B cell (primary cell): ENCODE data around the gene KIF1A. TPM values are rescaled to one million over a fixed set of nuclear protein-coding genes. Genes with fewer than 3 reads are reported as not detected.

Experiments used
- ATAC-seq: fragments of 200-7000 bp; cut with Tn5 transposase; one replicate; pipeline ENCODE4 v1.10.0; 2021; ENCODE audit warnings: low read depth, mild to moderate bottlenecking, moderate number of reproducible peaks, moderate library complexity
- CTCF ChIA-PET: fragments of 350-600 bp; sonication (Branson Sonifier 250); formaldehyde crosslinking; loops from one replicate; lab custom pipeline; 2021; ENCODE audit warnings: antibody characterized with exemption, inconsistent platforms; lab: Charles Lee
- POLR2A ChIA-PET: fragments of 350-600 bp; sonication (Branson Sonifier 250); formaldehyde crosslinking; loops from one replicate; lab custom pipeline; 2021; ENCODE audit warnings: antibody characterized with exemption; lab: Charles Lee
- DNase-seq: peaks from one replicate; pipeline ENCODE4 v3.0.0; 2013
- H2AFZ ChIP-seq: 2 replicates; pipeline ENCODE4 v1.6.1; 2012; ENCODE audit warnings: mild to moderate bottlenecking, low read depth, low read length; ENCODE audit not compliant: insufficient read depth, poor library complexity, severe bottlenecking
- H3K27ac ChIP-seq, 2 donors: 1 replicate in 1 of 2; 2 replicates in 1 of 2; pipeline ENCODE4 v1.5.1; 2012 to 2013; ENCODE audit warnings: low read length in 2 of 2, mild to moderate bottlenecking in 2 of 2, moderate library complexity in 1 of 2
- H3K27me3 ChIP-seq, 4 experiments: fragments of 200-600 bp in 1 of 4; sonication (generic) in 1 of 4; replicated peaks in 1 of 4; 1 replicate in 2 of 4; 2 replicates in 2 of 4; pipeline versions ENCODE4 v1.6.1 to v1.7.0; 2013 to 2016; ENCODE audit warnings: low read length in 3 of 4, mild to moderate bottlenecking in 2 of 4, mixed read lengths in 1 of 4, moderate library complexity in 1 of 4; ENCODE audit not compliant: insufficient read depth in 4 of 4, control insufficient read depth in 3 of 4; ENCODE audit errors: control extremely low read depth in 1 of 4
- H3K36me3 ChIP-seq, 2 experiments: replicated peaks in 1 of 2; 1 replicate in 1 of 2; 2 replicates in 1 of 2; pipeline versions ENCODE4 v1.6.1 to v1.7.1; 2013; ENCODE audit warnings: low read length in 1 of 2; ENCODE audit not compliant: insufficient read depth in 2 of 2, control insufficient read depth in 1 of 2; ENCODE audit errors: control extremely low read depth in 1 of 2, extremely low read depth in 1 of 2
- H3K4me1 ChIP-seq, 2 donors: fragments of 200-600 bp in 1 of 2; sonication (generic) in 1 of 2; 1 replicate in 1 of 2; 2 replicates in 1 of 2; pipeline versions ENCODE4 v1.5.1 to v1.6.1; 2013 to 2017; ENCODE audit warnings: low read length in 2 of 2; ENCODE audit not compliant: control insufficient read depth in 2 of 2, insufficient read depth in 2 of 2
- H3K4me2 ChIP-seq: replicated peaks from 2 replicates; pipeline ENCODE3; 2012; ENCODE audit warnings: mild to moderate bottlenecking, low read depth, low read length; ENCODE audit not compliant: poor library complexity, severe bottlenecking
- H3K4me3 ChIP-seq, 5 experiments: fragments of 200-600 bp in 1 of 5; sonication (generic) in 1 of 5; 1 replicate in 3 of 5; 2 replicates in 2 of 5; pipeline versions ENCODE4 v1.5.1 to v1.7.0; 2011 to 2016; ENCODE audit warnings: low read length in 4 of 5, mild to moderate bottlenecking in 4 of 5, low read depth in 2 of 5, control low read depth in 1 of 5, moderate library complexity in 1 of 5; ENCODE audit not compliant: insufficient read depth in 1 of 5; ENCODE audit errors: control extremely low read depth in 1 of 5, extremely low read depth in 1 of 5
- H3K79me2 ChIP-seq: fragments of 200-600 bp; sonication (generic); one replicate; pipeline ENCODE4 v1.6.0; 2016; ENCODE audit warnings: low read length; ENCODE audit not compliant: control insufficient read depth, insufficient read depth
- H3K9ac ChIP-seq: fragments of 200-600 bp; sonication (generic); 2 replicates; pipeline ENCODE4 v1.6.1; 2017; ENCODE audit warnings: mild to moderate bottlenecking, low read length, moderate library complexity
- H3K9me3 ChIP-seq, 3 donors: one replicate each; pipeline versions ENCODE4 v1.6.1 to v1.7.1; 2013; ENCODE audit warnings: low read length in 2 of 3; ENCODE audit not compliant: control insufficient read depth in 2 of 3, insufficient read depth in 1 of 3; ENCODE audit errors: control extremely low read depth in 1 of 3
- H4K20me1 ChIP-seq: 2 replicates; pipeline ENCODE4 v1.6.0; 2012; ENCODE audit warnings: mild to moderate bottlenecking, low read length; ENCODE audit not compliant: insufficient read depth, control insufficient read depth, poor library complexity, severe bottlenecking
- H3K27ac Mint-ChIP-seq: one replicate; pipeline ENCODE4 v1.8.0; 2021; ENCODE audit warnings: mixed read lengths
- H3K27me3 Mint-ChIP-seq: one replicate; pipeline ENCODE4 v1.8.0; 2021; ENCODE audit warnings: mixed read lengths
- H3K4me1 Mint-ChIP-seq: one replicate; pipeline ENCODE4 v1.8.0; 2021; ENCODE audit warnings: mixed read lengths
- H3K4me3 Mint-ChIP-seq: one replicate; pipeline ENCODE4 v1.8.0; 2021; ENCODE audit warnings: mixed read lengths
- H3K9me3 Mint-ChIP-seq: one replicate; pipeline ENCODE4 v1.8.0; 2022; ENCODE audit warnings: mixed read lengths; ENCODE audit not compliant: insufficient read depth
- CTCF ChIP-seq: fragments of 200-600 bp; IDR thresholded peaks from one replicate; pipeline ENCODE4 v1.8.0; 2022; ENCODE audit warnings: antibody characterized with exemption, mild to moderate bottlenecking
- EZH2 ChIP-seq: IDR thresholded peaks from 2 replicates; pipeline ENCODE4 v1.6.1; 2012; ENCODE audit warnings: borderline replicate concordance, low read depth, mild to moderate bottlenecking, moderate library complexity, low read length; ENCODE audit not compliant: insufficient read depth, poor library complexity, severe bottlenecking
- WGBS: methylation state at CpG from one replicate; pipeline ENCODE4 v1.1.5; 2013; ENCODE audit warnings: missing lambda C conversion rate; ENCODE audit not compliant: insufficient coverage; 5-methylcytosine and 5-hydroxymethylcytosine counted together
- intact Hi-C: fragments of 100-400 bp; cut with micrococcal nuclease; formaldehyde crosslinking; loops from one replicate; pipeline ENCODE4 v1.10.0; 2022
- polyA plus RNA-seq: library from polyadenylated mRNA; depleted of rRNA; stranded (reverse); fragments of >200 nt; gene quantifications from 2 replicates; pipeline ENCODE4 v1.2.3, GENCODE V29; 2012
- total RNA-seq, 2 donors: library from RNA; stranded (reverse); fragments of 120-200 nt in 1 of 2; gene quantifications; 1 replicate in 1 of 2; 2 replicates in 1 of 2; pipeline versions ENCODE4 v1.2.3 to v1.2.4, GENCODE V29; 2013 to 2022

The KIF1A gene
- total and polyA plus RNA-seq, 2 donors (not counting 1 experiment from before 2014, with no cell fraction given), result not detected

GRCh38 chr2:240785424-240786335 is 34.3 kb downstream of the KIF1A start:
- no peak overlapping the region for H2AFZ ChIP-seq
- H3K27ac ChIP-seq, result no peak overlapping the region
- no peak for ATAC-seq
- H3K9me3 ChIP-seq, result peaks cover 0 to 14% (median 0%) of the 10 kb centered on the region in 3 donors
- no peak overlapping the region for H3K4me3 ChIP-seq
- intact Hi-C loops, result no loop called here
- Mint-ChIP-seq H3K9me3 (no peaks in the 10 kb centered on the region), H3K4me3 (no peak overlapping the region), H3K27me3 (peaks cover 8% of the 10 kb centered on the region), H3K27ac (no peak overlapping the region), H3K4me1 (no peaks in the 10 kb centered on the region)
- ChIA-PET POLR2A (no interaction called here), CTCF (no interaction called here)
- no peaks in the 10 kb centered on the region for H4K20me1 ChIP-seq
- no peak overlapping the region for H3K4me2 ChIP-seq
- no peak overlapping the region for H3K9ac ChIP-seq
- no peaks in the 10 kb centered on the region for H3K79me2 ChIP-seq
- WGBS, result 81% methylated on average over 25 of the region's 25 CpGs
- H3K27me3 ChIP-seq, result no peaks in the 10 kb centered on the region
- no peak for DNase-seq
- H3K36me3 ChIP-seq, result no peaks in the 10 kb centered on the region
- TF ChIP-seq CTCF (no peak), EZH2 (no peak)
- no peaks in the 10 kb centered on the region for H3K4me1 ChIP-seq
